ENCODE measurements around the gene ARHGAP22.

Gene ARHGAP22

DNA sequence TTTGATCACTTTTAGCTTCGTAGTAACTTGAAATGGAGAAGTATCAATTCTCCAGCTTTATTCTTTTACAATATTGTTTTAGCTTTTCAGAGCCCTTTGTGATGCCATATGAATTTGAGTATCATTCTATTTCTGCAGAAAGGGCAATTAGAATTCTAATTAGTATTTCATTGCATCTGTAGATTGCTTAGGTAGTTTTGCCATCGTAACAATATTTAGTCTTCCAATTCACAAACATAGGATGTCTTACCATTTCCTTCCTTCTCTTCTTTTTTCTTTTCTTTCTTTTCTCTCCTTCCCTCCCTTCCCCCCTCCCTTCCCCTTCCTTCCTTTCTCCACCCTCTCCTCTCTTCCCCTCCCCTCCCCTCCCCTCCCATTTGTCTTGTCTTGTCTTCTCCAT, 193.4 kb downstream of the ARHGAP22 start:
- DNase-seq: no peak

DNA sequence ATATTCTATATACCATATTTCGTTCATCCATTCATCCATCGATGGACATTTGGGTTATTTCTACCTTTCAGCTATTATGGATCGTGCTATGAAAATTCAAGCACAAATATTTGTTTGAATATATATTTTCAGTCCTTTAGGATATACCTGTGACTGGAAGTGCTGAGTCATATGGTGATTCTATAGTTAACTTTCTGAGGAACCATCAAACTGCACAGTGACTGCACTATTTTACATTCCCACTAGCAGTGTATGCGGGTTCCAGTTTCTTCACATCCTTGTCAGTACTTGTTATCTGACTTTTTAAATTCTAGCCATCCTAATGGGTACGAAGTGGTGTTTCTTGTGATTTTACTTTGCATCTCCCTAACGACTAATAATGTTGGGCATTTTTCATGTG, 194.4 kb downstream of the ARHGAP22 start:
- DNase-seq: no peak

DNA sequence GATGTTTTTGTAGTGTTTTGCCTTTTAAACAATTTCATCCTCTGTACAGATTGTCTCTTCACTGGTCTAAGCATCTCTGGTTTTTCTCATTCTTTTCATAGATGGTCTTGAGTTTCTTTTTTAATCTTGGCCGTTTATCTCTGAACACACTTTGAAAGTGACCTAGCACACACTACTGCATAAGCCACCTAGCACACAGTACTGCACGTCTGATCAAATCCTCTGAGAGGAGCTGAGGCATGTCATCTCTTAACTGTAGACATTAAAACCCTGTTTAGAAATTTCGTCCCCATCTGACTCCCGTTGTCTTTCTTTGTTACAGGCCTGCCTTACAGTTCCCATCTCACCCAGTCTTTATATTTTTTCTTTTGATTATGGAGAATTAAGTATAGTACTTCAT, 198.2 kb downstream of the ARHGAP22 start:
- no peak for DNase-seq

DNA sequence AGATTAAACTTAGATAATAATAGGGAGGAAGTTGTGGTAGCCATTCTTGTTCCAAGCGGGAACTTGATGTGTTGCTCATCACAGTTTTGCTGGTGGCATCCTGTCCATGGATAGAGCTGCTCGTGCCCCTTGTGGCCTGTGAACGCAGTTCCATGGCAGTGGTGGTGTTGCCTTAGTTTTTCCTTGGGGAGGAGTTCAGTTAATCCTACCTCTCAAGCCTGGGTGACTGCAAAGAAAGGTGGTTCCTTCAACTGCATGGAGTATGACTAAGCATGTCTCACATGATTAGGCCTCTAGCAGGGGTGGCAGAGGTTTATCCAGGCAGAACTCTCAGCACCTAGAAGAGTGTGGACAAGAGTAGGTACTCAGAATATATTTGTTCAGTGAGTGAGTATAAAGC, 198.7 kb downstream of the ARHGAP22 start:
- no peak for DNase-seq

DNA sequence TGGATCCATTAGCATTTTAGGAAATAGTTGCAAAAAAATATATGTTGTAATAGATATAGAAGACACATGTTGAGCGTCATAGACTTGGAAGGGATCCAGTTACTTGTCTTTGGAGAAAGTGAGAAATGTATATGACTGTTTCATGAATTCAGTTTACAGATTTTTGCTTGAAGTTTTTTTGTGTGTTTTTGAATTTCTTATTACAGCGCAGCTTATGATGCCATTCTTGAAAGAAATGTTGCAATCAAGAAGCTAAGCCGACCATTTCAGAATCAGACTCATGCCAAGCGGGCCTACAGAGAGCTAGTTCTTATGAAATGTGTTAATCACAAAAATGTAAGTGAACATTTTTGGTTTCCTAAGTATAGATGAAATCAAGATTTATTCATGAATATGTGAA, 200.2 kb downstream of the ARHGAP22 start:
- DNase-seq: no peak

DNA sequence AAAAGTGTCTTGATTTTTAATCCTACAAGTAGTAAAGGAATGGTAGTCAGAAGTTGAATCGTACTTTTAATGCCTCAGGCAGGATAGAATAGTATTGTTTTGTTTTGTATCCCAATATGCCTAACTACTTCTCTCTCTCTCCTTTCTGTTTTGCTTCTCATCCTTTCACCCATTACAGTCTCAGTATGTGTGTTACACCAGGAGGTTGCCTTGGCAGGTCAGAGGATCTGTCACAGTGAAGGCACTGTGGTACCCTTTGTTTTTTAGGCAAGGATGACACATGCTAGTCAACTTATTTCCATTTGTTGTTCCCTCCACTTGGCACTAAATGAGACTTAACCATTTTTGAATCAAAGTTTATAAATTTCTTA, 204.0 kb downstream of the ARHGAP22 start:
- DNase-seq: no peak

DNA sequence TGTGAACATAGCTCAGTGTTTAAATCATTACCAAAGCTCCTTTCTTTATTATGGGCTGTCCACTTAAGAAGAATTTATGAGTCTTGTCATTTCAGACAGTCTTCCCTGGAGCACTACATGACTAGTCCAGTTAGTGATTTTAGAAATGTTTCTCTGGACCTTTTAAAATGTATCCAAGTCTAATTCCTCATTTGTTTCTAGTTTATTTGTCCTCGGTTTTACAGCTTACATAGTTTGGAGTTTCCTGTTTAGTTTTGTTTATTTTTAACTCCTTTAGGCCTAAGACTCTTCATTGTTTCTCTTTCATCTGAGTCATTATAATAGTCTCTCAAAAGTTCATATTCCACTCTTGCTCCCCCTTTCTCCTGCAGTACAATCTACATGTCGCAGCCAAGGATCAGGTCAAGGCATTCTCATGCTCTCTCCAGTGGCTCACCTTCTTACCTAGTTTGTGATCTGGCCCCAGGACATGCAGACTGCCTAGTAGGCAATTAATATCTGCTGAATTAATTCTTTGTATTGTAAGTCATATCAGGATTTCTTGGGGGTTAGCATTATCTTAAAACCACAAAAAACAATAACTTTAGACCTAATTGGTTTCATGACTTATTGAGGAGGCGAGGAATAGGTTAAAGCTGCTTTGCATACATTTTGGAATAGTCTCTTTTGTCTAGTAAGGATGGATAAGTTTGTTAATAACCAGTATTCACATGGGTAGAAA, 204.6 kb downstream of the ARHGAP22 start:
- DNase-seq: no peak

DNA sequence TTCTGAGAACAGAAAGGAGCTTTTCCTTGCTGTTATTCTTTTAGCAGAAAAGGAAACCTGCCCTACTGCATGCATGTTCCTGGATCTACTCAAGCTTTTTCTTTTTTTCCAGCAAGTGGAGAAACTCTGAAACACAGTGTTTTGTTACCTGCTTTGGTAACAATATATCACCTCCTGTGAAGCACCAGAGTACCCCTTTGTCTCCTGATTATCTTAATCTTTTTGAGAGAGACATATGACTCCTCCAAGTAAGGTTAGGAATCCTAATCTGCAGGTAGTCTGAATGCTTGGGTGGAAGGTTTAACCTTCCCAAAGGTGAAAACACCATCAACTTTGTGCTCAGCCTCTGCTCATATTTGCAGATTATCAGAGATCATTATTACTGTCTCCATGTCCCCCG, 205.3 kb downstream of the ARHGAP22 start:
- DNase-seq: no peak

DNA sequence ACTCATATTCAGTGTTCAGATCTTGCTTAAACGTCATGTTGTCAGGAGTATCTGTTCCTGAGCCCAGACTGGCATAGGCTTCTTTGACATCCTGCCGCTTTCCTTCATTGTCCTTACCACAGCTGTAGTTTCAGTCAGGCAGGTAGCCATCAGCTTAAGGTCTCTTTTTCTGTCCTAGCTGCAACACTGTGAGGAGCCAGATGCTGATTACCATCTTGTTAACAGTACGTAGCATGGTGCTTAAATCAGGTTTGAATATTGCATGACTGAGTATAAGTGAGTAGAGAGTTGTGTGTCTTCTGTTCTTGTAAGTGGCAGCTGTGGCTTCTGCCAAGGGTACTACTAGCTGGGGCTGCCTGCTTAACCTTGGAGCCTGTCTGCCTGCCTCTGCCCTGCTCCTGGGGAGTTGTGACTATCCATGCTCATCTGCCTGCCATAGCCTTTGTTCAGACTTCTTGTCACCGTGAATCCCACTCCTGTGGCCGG, 205.8 kb downstream of the ARHGAP22 start:
- DNase-seq: peak in 1 of 3 experiments; percentile 3

DNA sequence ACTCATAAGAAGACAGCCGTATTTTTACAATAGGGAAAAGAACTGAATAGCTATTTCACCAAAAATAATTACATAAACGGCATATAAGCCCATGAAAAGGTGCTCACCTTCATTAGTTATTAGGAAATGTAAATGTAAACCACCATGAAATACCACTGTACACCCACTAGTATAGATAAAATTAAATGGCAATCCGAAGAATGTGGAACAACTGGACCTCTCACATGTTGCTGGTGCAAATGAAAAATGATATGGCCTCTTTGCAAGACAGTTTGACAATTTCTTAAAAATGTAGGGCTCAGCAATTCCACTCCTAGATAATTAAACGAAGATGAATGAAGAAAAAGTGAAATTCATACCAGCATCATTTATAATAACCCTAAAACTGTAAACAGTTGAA, 206.6 kb downstream of the ARHGAP22 start:
- no peak for DNase-seq

All from NCI-H1417 (cell line).